Neural crest cell (in vitro differentiated cells): ENCODE measurements around the gene TRPV5. TPM values are rescaled to one million over a fixed set of nuclear protein-coding genes. Genes with fewer than 3 reads are reported as not detected.

ENCODE experiments used
- DNase-seq: peaks from one replicate; pipeline ENCODE4 v3.0.0; 2021; ENCODE audit warnings: low read depth, mixed read lengths, low spot score
- H3K27ac Mint-ChIP-seq: one replicate; pipeline ENCODE4 v1.8.0; 2021; ENCODE audit warnings: mild to moderate bottlenecking, mixed read lengths; ENCODE audit not compliant: unreplicated experiment
- H3K27me3 Mint-ChIP-seq: 2 replicates; pipeline ENCODE4 v1.8.0; 2021; ENCODE audit warnings: low read depth, mild to moderate bottlenecking, mixed read lengths
- H3K36me3 Mint-ChIP-seq: 2 replicates; pipeline ENCODE4 v1.8.0; 2021; ENCODE audit warnings: low read depth, mild to moderate bottlenecking, mixed read lengths
- H3K4me1 Mint-ChIP-seq: 2 replicates; pipeline ENCODE4 v1.8.0; 2021; ENCODE audit warnings: mixed read lengths
- H3K4me3 Mint-ChIP-seq: one replicate; pipeline ENCODE4 v1.8.0; 2021; ENCODE audit warnings: mild to moderate bottlenecking, mixed read lengths
- H3K9me3 Mint-ChIP-seq: 2 replicates; pipeline ENCODE4 v1.8.0; 2021; ENCODE audit warnings: mixed read lengths
- CTCF ChIP-seq: fragments of 200-600 bp; sonication (generic); conservative IDR thresholded peaks from 2 replicates; pipeline ENCODE4 v1.5.0; 2021; ENCODE audit warnings: antibody characterized with exemption, mild to moderate bottlenecking
- total RNA-seq: library from RNA; stranded (reverse); gene quantifications from 2 replicates; pipeline ENCODE4 v1.2.1, GENCODE V29; 2021

Gene TRPV5
- total RNA-seq, 1 donor from 2014 or later: 0.07 TPM

DNA sequence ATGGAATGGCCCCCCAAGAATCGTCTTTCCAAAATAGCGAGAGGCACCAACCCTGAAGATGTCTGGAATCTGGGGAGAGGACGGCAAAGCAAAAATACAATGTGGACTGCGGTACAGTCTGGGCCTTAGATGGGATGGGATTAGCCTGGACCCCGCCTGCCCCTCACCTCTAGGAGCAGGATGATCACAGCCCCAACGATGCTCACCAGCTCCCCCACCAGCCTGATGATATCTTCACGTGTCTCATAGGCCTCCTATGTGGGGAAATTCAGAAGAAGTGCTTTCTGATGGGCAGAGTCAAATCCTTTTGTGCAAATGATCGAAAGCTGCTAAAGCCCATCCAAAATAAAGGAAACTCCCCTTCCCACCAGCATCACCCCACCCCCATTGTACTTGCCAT, 18.2 kb downstream of the TRPV5 start:
- H3K27me3 Mint-ChIP-seq: peaks cover 36% of the 10 kb centered on the region
- no peaks in the 10 kb centered on the region for H3K36me3 Mint-ChIP-seq
- DNase-seq: no peak
- H3K9me3 Mint-ChIP-seq: no peaks in the 10 kb centered on the region
- H3K27ac Mint-ChIP-seq: no peak overlapping the region
- no peaks in the 10 kb centered on the region for H3K4me1 Mint-ChIP-seq
- TF ChIP-seq CTCF: no peak
- no peak overlapping the region for H3K4me3 Mint-ChIP-seq

- no peaks in the 10 kb centered on the region for H3K4me1 Mint-ChIP-seq
- DNase-seq: no peak
- no peaks in the 10 kb centered on the region for H3K9me3 Mint-ChIP-seq
- H3K4me3 Mint-ChIP-seq: no peak overlapping the region
- TF ChIP-seq CTCF: no peak
- no peaks in the 10 kb centered on the region for H3K36me3 Mint-ChIP-seq
- H3K27me3 Mint-ChIP-seq: peaks cover 45% of the 10 kb centered on the region
- H3K27ac Mint-ChIP-seq: no peak overlapping the region
These were observed 19.4 kb downstream of the TRPV5 start for GRCh38 chr7:142914121-142914520.

- H3K27me3 Mint-ChIP-seq: peaks cover 46% of the 10 kb centered on the region
- no peaks in the 10 kb centered on the region for H3K9me3 Mint-ChIP-seq
- no peak overlapping the region for H3K27ac Mint-ChIP-seq
- no peak for DNase-seq
- H3K4me1 Mint-ChIP-seq: no peaks in the 10 kb centered on the region
- TF ChIP-seq CTCF: no peak
- no peaks in the 10 kb centered on the region for H3K36me3 Mint-ChIP-seq
- H3K4me3 Mint-ChIP-seq: no peak overlapping the region
These were observed 20.0 kb downstream of the TRPV5 start for GRCh38 chr7:142913566-142913965.

- Mint-ChIP-seq H3K36me3 (no peaks in the 10 kb centered on the region), H3K27ac (no peak overlapping the region), H3K9me3 (no peaks in the 10 kb centered on the region), H3K4me3 (no peak overlapping the region), H3K27me3 (peaks cover 44% of the 10 kb centered on the region), H3K4me1 (no peaks in the 10 kb centered on the region)
- TF ChIP-seq CTCF: no peak
- no peak for DNase-seq
These were observed 20.5 kb downstream of the TRPV5 start for GRCh38 chr7:142913051-142913450.

- Mint-ChIP-seq H3K4me1 (no peaks in the 10 kb centered on the region), H3K4me3 (no peak overlapping the region), H3K27ac (no peak overlapping the region)
These were observed 23.1 kb downstream of the TRPV5 start for GRCh38 chr7:142910481-142910880.

More at GRCh38 chr7:142910481-142910880, 23.1 kb downstream of the TRPV5 start:
- Mint-ChIP-seq H3K27me3 (peaks cover 42% of the 10 kb centered on the region), H3K36me3 (no peaks in the 10 kb centered on the region), H3K9me3 (no peaks in the 10 kb centered on the region)
- no peak for DNase-seq
- no peak for TF ChIP-seq CTCF
